Neural progenitor cell (in vitro differentiated cells): Measurements from ENCODE around the gene SGTA. TPM values are rescaled to one million over a fixed set of nuclear protein-coding genes. Genes with fewer than 3 reads are reported as not detected.

Experiments used
- DNase-seq: peaks from one replicate; pipeline ENCODE4 v3.0.0-alpha.2; 2016; ENCODE audit warnings: low spot score
- H2AFZ ChIP-seq: fragments of 200-600 bp; sonication (generic); replicated peaks from 2 replicates; pipeline ENCODE4 v1.6.1; 2016; ENCODE audit warnings: antibody characterized with exemption
- H3F3A ChIP-seq: fragments of 200-600 bp; sonication (generic); 2 replicates; pipeline ENCODE4 v1.6.1; 2016; ENCODE audit warnings: antibody characterized with exemption, low read depth
- H3K27ac ChIP-seq: fragments of 200-600 bp; sonication (generic); 2 replicates; pipeline ENCODE4 v1.5.1; 2016; ENCODE audit warnings: mild to moderate bottlenecking
- H3K27me3 ChIP-seq: fragments of 200-600 bp; sonication (generic); 2 replicates; pipeline ENCODE4 v1.6.1; 2016; ENCODE audit warnings: mild to moderate bottlenecking, moderate library complexity
- H3K36me3 ChIP-seq: fragments of 200-600 bp; sonication (generic); 2 replicates; pipeline ENCODE4 v1.5.1; 2016
- H3K4me1 ChIP-seq: fragments of 200-600 bp; sonication (generic); 2 replicates; pipeline ENCODE4 v1.6.1; 2016; ENCODE audit warnings: mixed run types
- H3K4me2 ChIP-seq: fragments of 200-600 bp; sonication (generic); 2 replicates; pipeline ENCODE4 v1.6.1; 2016
- H3K4me3 ChIP-seq: fragments of 200-600 bp; sonication (generic); 2 replicates; pipeline ENCODE4 v1.5.1; 2016
- H3K79me2 ChIP-seq: fragments of 200-600 bp; sonication (generic); 2 replicates; pipeline ENCODE4 v1.6.1; 2016; ENCODE audit warnings: low read depth
- H3K9ac ChIP-seq: fragments of 200-600 bp; sonication (generic); 2 replicates; pipeline ENCODE4 v1.6.1; 2016
- H3K9me3 ChIP-seq: fragments of 200-600 bp; sonication (generic); 2 replicates; pipeline ENCODE4 v1.5.1; 2016; ENCODE audit warnings: low read depth
- H4K20me1 ChIP-seq: fragments of 200-600 bp; sonication (generic); 2 replicates; pipeline ENCODE4 v1.6.1; 2016; ENCODE audit warnings: low read depth
- H3K27ac Mint-ChIP-seq: 3 replicates; pipeline ENCODE4 v1.8.0; 2021; ENCODE audit warnings: mixed read lengths
- H3K27me3 Mint-ChIP-seq: 2 replicates; pipeline ENCODE4 v1.8.0; 2022; ENCODE audit warnings: low read depth, mild to moderate bottlenecking, inconsistent platforms, moderate library complexity, mixed read lengths; ENCODE audit not compliant: insufficient read depth
- H3K36me3 Mint-ChIP-seq: 3 replicates; pipeline ENCODE4 v1.8.0; 2021; ENCODE audit warnings: mixed read lengths
- H3K4me1 Mint-ChIP-seq: 3 replicates; pipeline ENCODE4 v1.8.0; 2021; ENCODE audit warnings: mixed read lengths
- H3K4me3 Mint-ChIP-seq: 3 replicates; pipeline ENCODE4 v1.8.0; 2021; ENCODE audit warnings: mild to moderate bottlenecking, moderate library complexity, mixed read lengths
- H3K9me3 Mint-ChIP-seq: 3 replicates; pipeline ENCODE4 v1.8.0; 2020; ENCODE audit warnings: mixed read lengths
- EZH2 ChIP-seq: fragments of 200-600 bp; sonication (generic); IDR thresholded peaks from 2 replicates; pipeline ENCODE4 v1.6.1; 2017; ENCODE audit warnings: antibody characterized with exemption, mild to moderate bottlenecking, moderate library complexity
- EZH2phosphoT487 ChIP-seq: fragments of 200-600 bp; sonication (generic); IDR thresholded peaks from 2 replicates; pipeline ENCODE4 v1.6.1; 2017; ENCODE audit warnings: antibody characterized with exemption
- total RNA-seq: library from RNA; depleted of rRNA; stranded (reverse); fragments of >200 nt; gene quantifications from 2 replicates; pipeline ENCODE4 v1.2.3, GENCODE V29; 2015; ENCODE audit warnings: low replicate concordance
- TF ChIP-seq, protein P1 (sequence below): fragments of 200-600 bp; sonication (generic); IDR thresholded peaks from 2 replicates; pipeline ENCODE4 v1.5.1; 2017; ENCODE audit warnings: antibody characterized with exemption, mild to moderate bottlenecking

SGTA gene
- total RNA-seq, 1 donor from 2014 or later: 30.9 TPM

DNA sequence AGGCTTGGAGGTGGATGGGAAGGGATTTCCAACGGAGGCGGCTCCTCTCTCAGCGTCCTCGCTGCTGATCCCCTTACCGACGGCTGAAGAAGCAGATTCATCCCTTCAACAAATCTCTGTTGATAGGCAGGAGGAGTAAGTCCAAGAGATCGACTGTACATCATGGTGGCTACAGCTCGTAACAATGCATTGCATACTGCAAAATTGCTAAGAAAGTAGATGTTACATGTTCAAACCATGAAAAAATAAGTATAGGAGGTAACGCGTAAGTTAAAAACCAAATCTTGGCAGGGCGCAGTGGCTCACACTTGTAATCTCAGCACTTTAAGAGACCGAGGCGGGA, 42.8 kb downstream of the SGTA start:
- H2AFZ ChIP-seq: no peak overlapping the region
- no peak overlapping the region for H3K27ac Mint-ChIP-seq
- no peak overlapping the region for H3K9ac ChIP-seq

DNA sequence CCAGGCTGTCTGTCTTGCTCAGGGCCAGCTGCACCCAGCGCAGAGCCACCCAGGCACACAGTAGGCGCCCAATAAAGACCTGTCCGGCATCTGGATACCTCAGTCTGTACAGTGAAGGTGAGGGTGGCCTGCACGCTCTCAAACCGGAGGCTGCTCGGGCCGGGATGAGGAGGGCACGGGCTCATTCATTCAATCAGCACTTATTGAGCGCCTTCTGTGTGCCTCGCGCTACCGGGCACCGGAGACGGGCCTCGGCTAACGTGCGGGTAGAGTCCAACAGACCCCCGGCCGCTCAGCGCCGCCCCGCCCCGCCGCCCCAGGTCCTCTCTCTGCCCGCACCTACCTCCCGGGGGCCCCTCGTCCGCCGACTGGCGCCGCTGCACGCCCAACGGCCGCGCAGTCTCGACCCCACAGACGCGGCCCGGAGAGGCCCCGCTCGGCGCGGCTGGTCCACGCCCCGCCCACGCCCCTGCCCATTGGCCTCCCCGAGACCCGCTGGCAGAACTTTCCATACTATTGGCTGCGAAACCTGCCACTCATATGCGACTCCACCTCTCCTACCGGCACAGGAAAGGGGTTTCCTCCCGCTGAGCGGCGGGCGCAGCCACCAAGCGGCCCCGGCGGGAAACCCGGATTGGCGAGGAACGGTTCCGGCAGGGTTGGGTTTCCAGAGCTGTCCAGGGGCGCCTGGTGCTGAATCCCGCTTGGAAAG, 43.3 kb downstream of the SGTA start, which contains the start of gene SLC39A3:
TSS of gene SLC39A3 (minus strand) at position 416 of the 712 bp plus-strand sequence. CDS start 2,760 bp downstream, outside the sequence.
- Histone ChIP-seq H3K9ac (peak within 1 kb of the TSS; percentile 50), H2AFZ (peak within 1 kb of the TSS; percentile 68), H3K4me1 (no peaks in the 10 kb centered on the region), H3K4me3 (peak within 1 kb of the TSS; percentile 86), H4K20me1 (peaks cover 21% of the 10 kb centered on the region), H3K4me2 (peak within 1 kb of the TSS; percentile 91), H3K9me3 (no peaks in the 10 kb centered on the region), H3K36me3 (no peaks in the 10 kb centered on the region), H3K79me2 (peaks cover 6% of the 10 kb centered on the region), H3K27me3 (peaks cover 37% of the 10 kb centered on the region), H3F3A (peaks cover 6% of the 10 kb centered on the region), H3K27ac (no peak within 1 kb of the TSS)
- peaks cover 16% of the 10 kb centered on the region for H3K27me3 Mint-ChIP-seq
- no peak within 1 kb of the TSS for H3K27ac Mint-ChIP-seq
- no peak for TF ChIP-seq EZH2phosphoT487
- TF ChIP-seq, protein P1, sequence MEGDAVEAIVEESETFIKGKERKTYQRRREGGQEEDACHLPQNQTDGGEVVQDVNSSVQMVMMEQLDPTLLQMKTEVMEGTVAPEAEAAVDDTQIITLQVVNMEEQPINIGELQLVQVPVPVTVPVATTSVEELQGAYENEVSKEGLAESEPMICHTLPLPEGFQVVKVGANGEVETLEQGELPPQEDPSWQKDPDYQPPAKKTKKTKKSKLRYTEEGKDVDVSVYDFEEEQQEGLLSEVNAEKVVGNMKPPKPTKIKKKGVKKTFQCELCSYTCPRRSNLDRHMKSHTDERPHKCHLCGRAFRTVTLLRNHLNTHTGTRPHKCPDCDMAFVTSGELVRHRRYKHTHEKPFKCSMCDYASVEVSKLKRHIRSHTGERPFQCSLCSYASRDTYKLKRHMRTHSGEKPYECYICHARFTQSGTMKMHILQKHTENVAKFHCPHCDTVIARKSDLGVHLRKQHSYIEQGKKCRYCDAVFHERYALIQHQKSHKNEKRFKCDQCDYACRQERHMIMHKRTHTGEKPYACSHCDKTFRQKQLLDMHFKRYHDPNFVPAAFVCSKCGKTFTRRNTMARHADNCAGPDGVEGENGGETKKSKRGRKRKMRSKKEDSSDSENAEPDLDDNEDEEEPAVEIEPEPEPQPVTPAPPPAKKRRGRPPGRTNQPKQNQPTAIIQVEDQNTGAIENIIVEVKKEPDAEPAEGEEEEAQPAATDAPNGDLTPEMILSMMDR: no peak
- peak; percentile 11 for TF ChIP-seq EZH2
- peaks cover 13% of the 10 kb centered on the region for H3K4me1 Mint-ChIP-seq
- peak; percentile 98 for DNase-seq
- H3K9me3 Mint-ChIP-seq: peaks cover 2% of the 10 kb centered on the region
- H3K4me3 Mint-ChIP-seq: peak within 1 kb of the TSS; percentile 92
- peaks cover 7% of the 10 kb centered on the region for H3K36me3 Mint-ChIP-seq

More for the DNA sequence above, 42.8 kb downstream of the SGTA start:
- H3K4me3 Mint-ChIP-seq: peak overlapping the region; percentile 92
- peaks cover 19% of the 10 kb centered on the region for H4K20me1 ChIP-seq
- peaks cover 2% of the 10 kb centered on the region for H3K9me3 Mint-ChIP-seq
- peaks cover 16% of the 10 kb centered on the region for H3K27me3 Mint-ChIP-seq
- H3K4me2 ChIP-seq: no peak overlapping the region
- no peaks in the 10 kb centered on the region for H3K36me3 ChIP-seq
- H3K27ac ChIP-seq: no peak overlapping the region
- TF ChIP-seq EZH2: no peak
- TF ChIP-seq EZH2phosphoT487: no peak
- TF ChIP-seq, protein P1: no peak
- no peaks in the 10 kb centered on the region for H3K4me1 ChIP-seq
- peaks cover 13% of the 10 kb centered on the region for H3K4me1 Mint-ChIP-seq
- DNase-seq: no peak
- peaks cover 42% of the 10 kb centered on the region for H3K27me3 ChIP-seq
- peaks cover 6% of the 10 kb centered on the region for H3F3A ChIP-seq
- H3K9me3 ChIP-seq: no peaks in the 10 kb centered on the region
- H3K36me3 Mint-ChIP-seq: peaks cover 7% of the 10 kb centered on the region
- H3K79me2 ChIP-seq: peaks cover 6% of the 10 kb centered on the region
- H3K4me3 ChIP-seq: no peak overlapping the region

DNA sequence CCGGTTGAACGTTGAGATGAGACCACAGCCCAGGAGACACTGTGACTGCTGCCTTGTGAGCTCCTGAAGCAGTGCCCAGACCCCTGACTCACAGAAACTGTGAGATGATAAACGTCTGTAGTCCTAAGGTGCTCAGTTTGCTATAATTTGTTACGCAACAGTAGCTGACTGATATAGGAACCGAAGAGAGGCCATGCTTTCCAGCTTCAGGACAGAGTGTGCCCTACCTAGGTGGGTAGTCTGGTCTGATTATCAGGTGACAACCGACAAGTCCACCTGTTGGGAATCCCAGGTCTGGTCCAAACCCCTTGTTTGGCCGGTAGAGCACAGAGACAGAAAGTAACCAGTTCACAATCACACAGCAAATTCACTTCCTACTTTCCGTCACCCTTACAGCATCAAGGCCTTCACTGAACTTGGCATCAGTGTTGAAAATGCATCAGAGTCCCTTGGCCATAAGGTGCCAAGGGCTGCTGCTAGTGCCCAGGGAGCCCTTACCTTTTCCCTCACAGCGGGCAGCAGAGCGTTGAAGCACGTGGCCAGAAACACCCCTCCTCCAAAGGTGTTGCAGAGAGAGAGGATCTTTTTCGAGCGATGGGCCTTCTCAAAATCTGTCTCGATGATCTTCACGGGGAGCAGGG, 46.4 kb downstream of the SGTA start:
- H3K36me3 Mint-ChIP-seq: peaks cover 13% of the 10 kb centered on the region
- H4K20me1 ChIP-seq: peaks cover 23% of the 10 kb centered on the region
- H3F3A ChIP-seq: peaks cover 6% of the 10 kb centered on the region
- TF ChIP-seq EZH2phosphoT487: no peak
- TF ChIP-seq, protein P1: no peak
- TF ChIP-seq EZH2: no peak
- H3K4me1 Mint-ChIP-seq: peaks cover 18% of the 10 kb centered on the region
- no peak overlapping the region for H3K4me2 ChIP-seq
- peaks cover 5% of the 10 kb centered on the region for H3K27me3 Mint-ChIP-seq
- H3K79me2 ChIP-seq: peaks cover 6% of the 10 kb centered on the region
- no peak overlapping the region for H3K9ac ChIP-seq
- H3K36me3 ChIP-seq: no peaks in the 10 kb centered on the region
- H3K27me3 ChIP-seq: peaks cover 10% of the 10 kb centered on the region
- H2AFZ ChIP-seq: no peak overlapping the region
- no peak overlapping the region for H3K4me3 ChIP-seq
- no peak for DNase-seq
- no peaks in the 10 kb centered on the region for H3K9me3 ChIP-seq
- peak overlapping the region; percentile 30 for H3K4me3 Mint-ChIP-seq
- H3K9me3 Mint-ChIP-seq: peaks cover 2% of the 10 kb centered on the region
- H3K4me1 ChIP-seq: no peaks in the 10 kb centered on the region
- no peak overlapping the region for H3K27ac ChIP-seq
- H3K27ac Mint-ChIP-seq: no peak overlapping the region
